NCI-H526 (cell line): Measurements from ENCODE around the gene CHCHD6.

Source experiments
- DNase-seq, 2 experiments: peaks; one replicate each; lab custom pipeline; 2025; lab: John Stamatoyannopoulos, UW

CHCHD6 gene

GRCh38 chr3:126895178-126896066 is 191.4 kb downstream of the CHCHD6 start:
- no peak for DNase-seq

DNA sequence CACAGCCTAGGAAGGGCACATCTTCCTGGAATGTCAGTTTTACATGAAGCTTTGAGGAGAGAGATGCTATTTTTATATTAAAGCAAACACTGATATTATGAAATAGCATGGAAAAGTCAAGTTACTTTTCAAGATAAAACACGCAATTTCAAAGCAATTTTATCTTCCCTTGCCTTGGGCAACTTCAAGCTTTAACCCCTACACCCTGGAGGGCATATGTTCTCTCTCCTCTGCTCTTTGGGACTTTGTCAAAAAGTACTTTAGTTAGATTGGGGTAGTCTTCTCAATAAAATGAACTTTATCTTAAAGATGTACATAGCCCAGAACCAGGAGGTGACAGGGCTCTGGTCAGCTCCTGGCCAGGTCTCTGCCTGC is 192.0 kb downstream of the CHCHD6 start:
- DNase-seq = no peak

DNA sequence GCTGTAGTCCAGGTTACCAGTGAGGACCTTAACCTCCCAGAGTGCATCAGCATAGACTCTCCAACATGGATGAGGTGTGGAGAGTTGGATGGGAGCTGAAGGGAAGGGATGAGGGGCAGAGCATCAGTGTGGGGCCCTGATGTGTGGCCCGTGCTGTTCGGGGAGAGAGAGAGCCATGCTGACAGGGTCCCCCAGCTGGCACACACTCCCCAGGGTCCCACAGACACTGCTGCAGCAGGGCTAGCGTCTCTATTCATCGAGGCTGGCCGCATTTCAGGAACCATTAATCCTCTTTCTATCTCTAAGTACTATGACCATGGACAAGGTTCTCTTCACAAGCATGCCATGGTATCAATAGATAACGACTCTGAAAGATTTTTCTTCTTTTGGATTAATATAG is 192.9 kb downstream of the CHCHD6 start:
- no peak for DNase-seq

- no peak for DNase-seq
Measured at GRCh38 chr3:126897943-126898342, 193.9 kb downstream of the CHCHD6 start.

GRCh38 chr3:126900859-126901540 is 197.0 kb downstream of the CHCHD6 start:
- DNase-seq = no peak

DNA sequence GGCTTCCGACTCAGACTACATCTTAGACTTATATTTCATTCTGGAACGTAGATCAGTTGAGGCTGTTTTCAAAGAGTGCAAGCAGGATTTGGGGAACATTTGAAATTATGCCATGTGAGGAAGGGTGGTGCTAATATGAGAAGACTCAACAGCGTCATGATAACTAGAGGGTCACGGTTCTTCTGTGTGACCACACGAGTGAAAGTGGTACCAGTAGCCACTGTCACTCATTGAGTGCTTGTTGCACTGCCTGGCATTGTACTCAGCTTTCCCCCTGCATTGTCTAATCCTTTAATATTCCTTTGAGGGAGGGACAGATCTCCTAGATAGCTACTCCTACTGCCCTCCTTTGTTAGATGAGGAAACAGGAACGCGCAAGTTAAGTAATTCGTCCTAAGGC is 197.6 kb downstream of the CHCHD6 start:
- DNase-seq = no peak

- no peak for DNase-seq
Measured at GRCh38 chr3:126903521-126903920, 199.5 kb downstream of the CHCHD6 start.

DNA sequence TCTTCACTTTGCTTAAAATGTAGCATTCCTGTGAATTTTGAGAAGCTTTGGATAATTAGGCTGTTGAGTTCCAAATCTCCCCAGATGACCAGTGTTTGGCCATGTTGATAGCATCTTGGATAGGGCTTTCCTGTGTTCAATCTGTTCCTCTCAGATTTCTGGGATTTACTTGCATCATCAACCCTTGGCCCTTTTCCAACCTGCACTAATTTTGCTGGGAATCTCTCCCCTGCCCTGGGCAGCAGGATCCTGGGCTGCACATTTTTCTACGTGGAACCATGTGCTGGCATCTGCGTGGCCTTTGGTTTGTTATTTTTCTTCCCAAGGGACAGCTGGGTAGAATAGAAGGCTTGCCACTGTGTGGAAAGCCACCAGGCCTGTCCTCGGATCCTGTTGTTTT is 203.5 kb downstream of the CHCHD6 start:
- no peak for DNase-seq

DNA sequence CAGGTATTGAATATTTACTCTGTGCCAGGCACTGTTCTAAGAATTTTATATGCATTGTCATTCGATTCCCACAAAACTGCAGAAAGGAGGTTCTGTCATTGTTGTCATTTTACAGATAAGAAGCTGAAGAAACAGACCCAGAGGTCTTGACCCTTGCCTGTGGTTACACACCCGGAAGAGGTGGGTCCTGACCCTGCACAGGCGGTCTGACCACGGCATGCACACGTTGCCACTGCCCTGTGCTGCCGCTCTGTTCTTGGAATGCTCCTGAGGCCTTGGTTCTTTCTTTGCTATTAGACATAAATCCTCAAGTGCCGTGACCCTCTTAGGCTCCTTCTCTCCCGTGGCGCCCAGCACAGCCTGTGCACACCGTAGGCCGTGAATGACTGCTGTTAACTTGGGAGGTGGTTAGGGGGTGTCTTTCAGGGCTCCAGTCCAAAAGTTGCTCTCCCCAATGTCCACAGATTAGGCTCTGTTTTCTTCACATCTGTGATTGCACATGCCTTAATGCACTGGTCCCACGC is 204.8 kb downstream of the CHCHD6 start:
- DNase-seq = no peak

GRCh38 chr3:126910231-126910630 is 206.2 kb downstream of the CHCHD6 start:
- DNase-seq = no peak

GRCh38 chr3:126911162-126912026 is 207.4 kb downstream of the CHCHD6 start:
- DNase-seq = no peak

GRCh38 chr3:126912027-126912422 is 208.0 kb downstream of the CHCHD6 start:
- no peak for DNase-seq

GRCh38 chr3:126912491-126913195 is 208.6 kb downstream of the CHCHD6 start:
- no peak for DNase-seq

DNA sequence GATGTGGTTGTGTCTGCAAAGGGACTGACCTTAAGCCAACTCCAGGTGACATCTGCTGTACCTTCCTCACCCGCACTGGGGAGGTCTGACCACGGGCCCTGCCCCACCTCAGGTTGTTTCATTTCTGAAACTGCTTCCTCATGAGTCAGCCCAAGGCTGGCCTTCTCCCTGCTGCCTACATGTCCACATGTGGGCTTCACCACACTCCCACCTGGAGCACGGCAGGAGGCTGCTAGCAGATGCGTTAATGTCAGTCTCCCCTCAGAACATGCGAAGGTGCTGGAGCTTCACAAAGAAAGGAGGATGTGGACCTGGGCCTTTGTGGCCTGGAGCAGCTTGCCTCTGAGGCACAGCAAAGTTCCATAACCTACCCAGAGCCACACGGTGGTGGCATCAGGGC is 209.5 kb downstream of the CHCHD6 start:
- DNase-seq = no peak

GRCh38 chr3:126914226-126914625 is 210.2 kb downstream of the CHCHD6 start:
- DNase-seq = no peak

DNA sequence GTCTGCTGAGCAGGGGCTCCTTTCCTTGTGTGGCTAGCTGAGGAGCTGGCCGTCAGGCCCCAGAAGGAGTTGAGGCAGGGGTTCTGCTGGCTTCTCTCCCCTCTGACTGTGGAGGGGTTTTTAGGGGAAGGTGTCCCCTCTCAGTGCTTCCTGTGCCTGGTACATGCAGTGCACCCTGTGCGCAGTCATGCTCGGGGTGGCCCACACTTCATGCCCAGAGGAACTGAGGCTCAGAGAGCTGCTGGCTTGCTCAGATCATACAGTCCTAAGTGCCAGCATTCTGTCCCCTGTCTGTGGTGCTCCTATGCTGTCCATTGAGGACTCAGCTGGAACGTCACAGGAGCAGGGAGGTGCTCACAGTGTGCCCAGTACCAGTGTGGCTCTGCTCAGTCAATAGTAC is 211.0 kb downstream of the CHCHD6 start:
- DNase-seq = no peak

- DNase-seq = no peak
Measured at GRCh38 chr3:126916546-126916945, 212.5 kb downstream of the CHCHD6 start.

DNA sequence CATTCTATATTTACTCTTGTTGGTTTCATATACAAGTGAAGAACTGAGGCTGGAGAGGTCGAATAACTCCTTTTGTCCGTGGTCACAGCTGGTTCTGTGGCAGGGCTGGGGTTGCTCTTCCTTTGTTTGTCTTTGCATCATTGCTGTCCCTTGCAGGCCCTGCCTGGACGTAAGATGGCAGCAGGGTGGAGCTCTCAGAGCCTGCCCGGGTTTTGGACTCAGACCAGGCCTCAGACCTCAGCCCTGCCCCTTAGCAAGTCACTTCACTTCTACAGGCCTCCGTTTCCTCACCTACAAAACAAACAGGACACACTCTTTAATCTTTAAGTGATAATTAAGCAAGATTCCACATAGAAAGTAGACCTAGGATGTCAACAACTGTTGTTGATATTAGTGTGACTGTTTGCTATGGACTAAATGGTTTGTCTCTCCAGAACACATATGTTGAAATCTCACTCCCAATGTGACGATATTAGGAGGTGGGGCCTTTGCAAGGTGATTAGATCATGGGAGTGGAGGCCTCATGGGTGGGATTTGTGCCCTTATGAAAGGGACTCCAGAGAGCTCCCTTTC is 213.3 kb downstream of the CHCHD6 start:
- DNase-seq = no peak

DNA sequence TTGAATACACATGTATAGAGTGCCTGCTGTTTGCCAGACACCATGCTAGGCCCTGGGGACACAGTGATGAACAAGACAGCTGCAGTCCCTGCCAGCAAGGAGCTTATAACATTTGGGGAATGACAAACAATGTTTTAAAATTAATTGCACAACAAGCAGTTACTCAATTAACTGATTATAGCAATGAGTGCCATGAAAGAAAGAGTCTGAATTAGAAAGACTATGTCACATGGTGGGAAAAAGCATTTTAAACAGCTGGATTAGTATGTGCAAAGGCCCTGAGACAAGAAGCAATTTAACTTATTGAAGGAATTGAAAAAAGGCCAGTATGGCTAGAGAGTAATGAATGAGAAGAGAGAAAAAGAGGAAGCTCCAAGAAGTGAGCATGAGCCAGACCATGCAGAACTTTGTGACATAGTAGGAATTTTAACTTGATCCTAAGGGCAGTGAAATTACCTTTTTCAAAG is 214.3 kb downstream of the CHCHD6 start:
- no peak for DNase-seq

- no peak for DNase-seq
Measured at GRCh38 chr3:126921085-126921824, 217.2 kb downstream of the CHCHD6 start.
